ENCODE results near the gene TMEM101.
"Not testable (repeated sequence)": the region's sequence is repeated elsewhere in the genome, so short reads cannot be mapped to it uniquely, and the experiment has no call there.

TMEM101 gene

DNA sequence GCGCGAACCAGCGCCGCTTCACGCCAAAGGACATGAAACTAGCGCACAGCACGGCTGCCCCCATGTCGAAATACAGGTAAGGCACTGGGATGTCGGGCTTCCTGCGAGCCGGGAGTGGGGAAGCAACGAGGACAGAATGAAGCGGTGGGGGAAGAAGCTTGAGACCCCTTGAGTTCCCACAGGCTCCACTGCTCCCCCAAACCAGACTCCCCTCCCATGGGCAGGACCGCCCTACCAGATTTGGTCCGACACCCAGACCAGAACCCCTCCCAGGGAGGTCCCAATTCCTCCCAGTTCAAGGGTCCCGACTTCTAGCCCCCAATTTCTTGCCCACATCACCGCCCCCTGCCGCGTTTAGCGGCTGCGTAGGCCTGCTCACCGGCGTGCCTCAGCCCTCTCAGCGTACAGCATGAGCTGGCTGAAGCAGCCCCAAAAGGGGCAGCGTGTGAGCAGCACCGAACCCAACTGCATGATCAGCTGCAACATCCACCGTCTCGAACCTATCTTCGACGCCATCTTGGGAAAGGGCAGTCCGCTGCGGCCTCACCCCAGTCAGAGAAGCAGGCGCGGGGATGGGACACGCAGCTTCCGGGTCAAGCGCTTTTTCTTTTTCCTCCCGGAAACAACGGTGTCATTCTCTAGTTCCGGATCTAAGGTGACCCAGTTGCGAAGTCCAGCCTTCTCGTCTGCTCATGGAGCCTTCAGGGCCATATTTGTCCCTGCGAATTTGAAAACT, at the start of gene TMEM101:
TMEM101 (minus strand) TSS at position 527 of the 736 bp plus-strand sequence; CDS start at position 516, 11 bp downstream.
- peaks cover 17% of the 10 kb centered on the region for H3K36me3 Mint-ChIP-seq
- H3K4me1 Mint-ChIP-seq = peaks cover 29% of the 10 kb centered on the region
- H3K4me3 Mint-ChIP-seq = peak within 1 kb of the TSS; percentile 100
- peak within 1 kb of the TSS; percentile 96 for H3K27ac Mint-ChIP-seq
- no peaks in the 10 kb centered on the region for H3K27me3 Mint-ChIP-seq
- H3K9me3 Mint-ChIP-seq = no peaks in the 10 kb centered on the region
- peak; percentile 96 for ATAC-seq

DNA sequence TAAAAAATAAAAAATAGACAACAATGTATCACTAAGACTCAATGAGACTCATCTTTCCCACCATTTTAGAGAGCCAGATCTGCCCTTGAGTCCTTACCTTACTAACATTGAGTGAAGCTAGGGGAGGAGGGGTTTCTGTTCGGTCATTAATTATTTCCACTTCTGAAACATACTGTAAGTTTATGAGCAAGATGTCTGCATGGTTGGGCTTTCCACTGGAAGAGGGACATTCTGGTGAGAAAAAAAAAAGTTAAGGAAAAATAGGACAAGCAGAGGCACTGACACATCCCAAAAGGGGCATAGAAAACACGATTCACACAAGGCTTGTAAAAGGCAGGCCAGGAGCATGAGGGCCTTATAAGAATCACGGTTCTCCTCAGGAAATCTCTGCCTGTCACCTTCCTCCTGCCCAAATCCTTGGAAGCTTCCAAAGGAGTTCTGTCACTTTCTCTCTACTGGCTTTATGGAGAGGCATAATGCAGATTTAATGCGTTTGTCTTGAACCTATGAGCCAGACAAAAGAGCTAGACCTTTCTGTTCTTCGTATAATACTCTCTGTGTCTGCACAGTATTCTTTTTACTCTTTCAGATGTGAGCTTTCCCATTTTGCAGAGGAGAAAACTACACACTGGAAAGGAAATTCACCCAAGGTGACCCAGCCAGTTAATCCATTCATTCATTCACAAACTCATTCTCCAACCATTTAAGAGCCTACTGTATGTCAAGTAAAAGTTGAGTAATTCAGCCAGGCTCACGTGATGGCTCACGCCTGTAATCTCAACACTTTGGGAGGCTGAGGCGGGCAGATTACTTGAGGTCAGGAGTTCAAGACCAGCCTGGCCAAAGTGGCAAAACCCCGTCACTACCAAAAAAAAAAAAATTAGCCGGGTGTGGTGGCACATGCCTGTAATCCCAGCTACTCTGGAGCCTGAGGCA, 49.2 kb upstream of the TMEM101 start:
- Mint-ChIP-seq H3K4me1 (peaks cover 28% of the 10 kb centered on the region), H3K4me3 (no peak overlapping the region), H3K27ac (no peak overlapping the region), H3K9me3 (no peaks in the 10 kb centered on the region), H3K36me3 (peaks cover 36% of the 10 kb centered on the region), H3K27me3 (no peaks in the 10 kb centered on the region)
- ATAC-seq = no peak

DNA sequence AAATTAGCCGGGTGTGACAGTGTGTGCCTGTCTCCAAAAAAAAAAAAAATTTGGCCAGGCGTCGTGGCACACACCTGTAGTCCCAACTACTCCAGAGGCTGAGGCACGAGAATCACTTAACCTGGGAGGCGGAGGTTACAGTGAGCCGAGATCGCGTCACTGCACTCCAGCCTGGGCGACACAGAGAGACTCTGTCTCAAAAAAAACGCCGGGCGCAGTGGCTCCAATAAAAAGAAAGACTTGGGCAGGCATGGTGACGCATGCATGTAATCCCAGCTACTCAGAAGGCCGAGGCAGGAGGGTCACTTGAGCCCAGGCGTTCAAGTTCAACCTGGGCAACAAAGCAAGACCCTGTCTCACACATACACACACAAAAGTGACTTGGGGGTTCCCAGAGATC, 48.1 kb upstream of the TMEM101 start:
- ATAC-seq = no peak
- peaks cover 41% of the 10 kb centered on the region for H3K36me3 Mint-ChIP-seq
- H3K4me1 Mint-ChIP-seq = peaks cover 28% of the 10 kb centered on the region
- no peak overlapping the region for H3K4me3 Mint-ChIP-seq
- H3K27me3 Mint-ChIP-seq = no peaks in the 10 kb centered on the region
- no peaks in the 10 kb centered on the region for H3K9me3 Mint-ChIP-seq
- no peak overlapping the region for H3K27ac Mint-ChIP-seq

DNA sequence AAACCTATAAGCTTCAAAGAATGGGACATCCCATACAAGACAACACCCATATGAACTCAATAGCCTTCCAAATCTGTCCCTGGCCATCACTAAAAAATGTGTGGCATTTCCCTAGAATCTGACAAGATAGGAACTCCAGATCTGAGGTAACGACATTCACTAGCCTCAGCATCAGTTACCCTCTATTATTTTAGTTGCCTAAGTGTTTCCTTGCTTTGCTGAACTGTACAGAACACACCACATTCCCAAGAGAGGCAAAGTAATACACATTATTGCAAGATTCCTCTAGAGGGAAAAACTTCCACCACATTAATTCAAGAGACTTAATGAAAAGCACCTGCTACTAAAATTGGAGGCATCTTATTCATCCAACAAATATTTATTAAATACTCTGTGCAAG, 46.7 kb upstream of the TMEM101 start:
- peaks cover 41% of the 10 kb centered on the region for H3K36me3 Mint-ChIP-seq
- no peak overlapping the region for H3K27ac Mint-ChIP-seq
- no peak overlapping the region for H3K4me3 Mint-ChIP-seq
- H3K27me3 Mint-ChIP-seq = no peaks in the 10 kb centered on the region
- H3K4me1 Mint-ChIP-seq = peaks cover 21% of the 10 kb centered on the region
- no peak for ATAC-seq
- H3K9me3 Mint-ChIP-seq = no peaks in the 10 kb centered on the region

DNA sequence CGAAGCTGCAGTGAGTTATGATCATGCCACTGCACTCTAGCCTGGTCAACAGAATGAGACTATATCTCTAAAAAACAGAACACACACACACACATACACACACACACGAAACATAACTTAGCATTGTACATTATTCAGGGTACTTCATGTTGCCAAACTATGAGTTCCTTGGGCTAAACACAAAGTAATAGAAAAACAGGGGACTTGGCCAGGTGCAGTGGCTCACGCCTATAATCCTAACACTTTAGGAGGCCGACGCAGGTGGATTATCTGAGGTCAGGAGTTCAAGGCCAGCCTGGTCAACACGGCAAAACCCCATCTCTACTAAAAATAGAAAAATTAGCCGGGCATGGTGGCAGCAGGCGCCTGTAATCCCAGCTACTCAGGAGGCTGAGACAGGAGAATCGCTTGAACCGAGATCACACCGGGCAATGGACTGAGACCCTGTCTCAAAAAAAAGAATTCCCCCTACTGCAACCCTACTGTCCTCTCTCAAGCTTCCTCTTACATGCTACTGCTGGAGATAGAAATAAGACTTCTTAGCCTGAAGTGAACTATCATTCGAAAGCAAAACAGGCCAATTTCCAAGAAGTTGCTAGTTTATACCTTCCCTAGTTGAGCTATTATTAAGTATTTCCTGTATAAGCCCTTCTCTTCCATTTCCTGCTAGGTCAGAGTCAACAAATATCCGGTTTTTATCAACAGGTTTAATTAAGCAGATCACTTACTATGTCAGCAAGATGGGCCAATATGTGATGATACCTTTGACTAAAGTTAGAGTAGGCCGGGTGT, 44.5 kb upstream of the TMEM101 start:
- peaks cover 17% of the 10 kb centered on the region for H3K4me1 Mint-ChIP-seq
- H3K36me3 Mint-ChIP-seq = peaks cover 49% of the 10 kb centered on the region
- H3K27ac Mint-ChIP-seq = no peak overlapping the region
- no peaks in the 10 kb centered on the region for H3K9me3 Mint-ChIP-seq
- H3K4me3 Mint-ChIP-seq = no peak overlapping the region
- H3K27me3 Mint-ChIP-seq = no peaks in the 10 kb centered on the region
- ATAC-seq = no peak

DNA sequence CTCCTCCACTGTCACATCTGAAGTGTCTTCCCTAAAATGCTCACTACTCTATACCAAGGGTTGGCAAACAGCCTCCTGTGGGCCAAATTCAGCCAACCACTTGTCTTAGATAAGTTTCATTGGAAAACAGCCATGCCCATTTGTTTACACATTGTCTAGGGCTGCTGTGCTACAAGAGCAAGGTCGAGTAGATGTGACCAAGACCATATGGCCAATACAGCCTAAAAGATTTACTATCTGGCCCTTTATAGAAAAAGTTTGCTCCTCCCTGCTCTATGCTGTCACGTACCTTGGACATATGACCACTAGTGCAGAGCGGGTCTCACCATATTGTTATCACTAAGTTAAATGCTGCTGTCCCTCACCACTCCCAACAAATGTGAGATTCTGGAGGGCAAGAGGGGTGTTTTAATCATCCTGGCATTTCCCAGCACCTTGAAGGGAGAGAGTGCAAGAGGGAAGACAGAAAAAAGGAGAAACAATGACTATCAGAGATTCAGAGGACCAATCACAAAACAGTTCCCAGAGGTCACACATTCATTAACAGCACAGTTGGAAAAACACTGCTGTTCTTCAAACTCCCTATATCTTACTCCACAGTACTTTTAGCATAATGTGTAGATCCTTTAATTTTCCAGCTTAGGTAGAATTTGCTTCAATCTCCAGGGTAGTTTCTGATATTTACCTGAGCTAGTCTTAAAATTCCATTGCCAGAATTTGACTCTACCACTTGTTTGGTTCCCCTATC, 38.5 kb upstream of the TMEM101 start:
- ATAC-seq = no peak
- Mint-ChIP-seq H3K4me3 (no peak overlapping the region), H3K4me1 (peaks cover 5% of the 10 kb centered on the region), H3K27ac (no peak overlapping the region), H3K36me3 (peaks cover 42% of the 10 kb centered on the region), H3K27me3 (no peaks in the 10 kb centered on the region), H3K9me3 (no peaks in the 10 kb centered on the region)

DNA sequence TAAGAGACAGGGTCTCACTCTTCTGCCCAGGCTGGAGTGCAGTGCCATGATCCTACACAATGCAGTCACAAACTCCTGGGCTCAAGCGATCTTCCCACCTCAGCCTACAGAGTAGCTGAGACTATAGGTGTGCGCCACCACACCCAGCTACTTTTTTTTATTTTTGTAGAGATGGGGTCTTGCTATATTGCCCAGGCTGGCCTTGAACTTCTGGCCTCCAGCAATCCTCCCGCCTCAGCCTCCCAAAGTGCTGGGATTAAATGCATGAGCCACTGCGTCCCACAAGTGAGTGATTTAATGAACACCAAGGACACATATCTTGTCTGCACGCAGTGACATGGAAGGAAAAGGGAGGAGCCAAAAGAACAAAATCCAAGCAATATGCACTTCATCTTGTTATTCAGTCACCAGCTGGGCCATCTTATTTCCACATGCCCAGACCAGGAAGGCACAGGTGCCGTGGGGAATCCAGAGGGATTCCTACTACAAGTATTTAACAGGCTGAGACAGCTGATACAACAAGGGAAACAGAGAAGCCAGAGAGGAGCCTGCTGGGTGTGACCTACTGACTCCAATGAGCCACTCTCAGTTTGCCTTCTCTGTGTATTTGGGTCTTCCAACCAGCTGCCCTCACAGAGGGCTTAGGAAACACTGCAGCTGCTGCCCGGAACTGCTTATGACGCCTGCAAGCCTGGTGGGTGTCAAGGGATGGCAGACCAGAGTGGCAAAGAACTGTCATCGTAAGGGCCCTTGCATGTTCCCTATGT, 34.7 kb upstream of the TMEM101 start:
- peaks cover 50% of the 10 kb centered on the region for H3K36me3 Mint-ChIP-seq
- ATAC-seq = no peak
- no peaks in the 10 kb centered on the region for H3K4me1 Mint-ChIP-seq
- H3K27me3 Mint-ChIP-seq = no peaks in the 10 kb centered on the region
- H3K9me3 Mint-ChIP-seq = no peaks in the 10 kb centered on the region
- H3K27ac Mint-ChIP-seq = no peak overlapping the region
- no peak overlapping the region for H3K4me3 Mint-ChIP-seq

DNA sequence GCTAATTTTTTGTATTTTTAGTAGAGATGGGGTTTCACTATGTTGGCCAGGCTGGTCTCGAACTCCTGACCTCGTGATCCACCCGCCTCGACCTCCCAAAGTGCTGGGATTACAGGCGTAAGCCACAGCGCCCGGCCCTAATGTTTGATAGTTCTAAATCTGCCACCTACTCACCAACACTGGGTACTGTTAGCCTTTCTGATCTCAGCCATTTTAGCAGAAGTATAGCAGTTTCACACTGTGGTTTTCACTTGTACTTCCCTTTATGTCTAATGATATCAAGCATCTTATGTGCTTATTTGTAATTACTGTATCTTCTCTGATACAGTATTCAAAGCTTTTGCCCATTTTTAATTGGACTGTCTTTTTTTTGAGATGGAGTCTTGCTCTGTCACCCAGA, 32.1 kb upstream of the TMEM101 start:
- H3K27ac Mint-ChIP-seq, H3K27me3 Mint-ChIP-seq, H3K4me3 Mint-ChIP-seq, H3K9me3 Mint-ChIP-seq, ATAC-seq: not testable (repeated sequence)
- H3K36me3 Mint-ChIP-seq = peaks cover 35% of the 10 kb centered on the region
- H3K4me1 Mint-ChIP-seq = peaks cover 11% of the 10 kb centered on the region

DNA sequence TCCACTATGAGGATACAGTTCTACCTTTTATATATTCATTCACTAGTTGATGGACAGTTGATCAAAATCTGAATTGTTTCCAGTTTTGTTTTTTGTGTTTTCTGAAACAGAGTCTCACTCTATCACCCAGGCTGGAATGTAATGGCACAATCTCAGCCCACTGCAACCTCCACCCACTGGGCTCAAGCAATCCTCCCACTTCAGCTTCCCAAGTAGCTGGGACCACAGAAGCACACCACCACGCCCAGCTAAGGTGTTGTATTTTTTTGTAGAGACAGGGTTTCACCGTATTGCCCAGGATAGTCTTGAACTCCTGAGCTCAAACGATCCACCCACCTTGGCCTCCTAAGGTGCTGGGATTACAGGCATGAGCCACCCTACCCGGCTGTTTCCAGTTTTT, 30.7 kb upstream of the TMEM101 start:
- H3K4me3 Mint-ChIP-seq = no peak overlapping the region
- no peaks in the 10 kb centered on the region for H3K27me3 Mint-ChIP-seq
- H3K36me3 Mint-ChIP-seq = peaks cover 32% of the 10 kb centered on the region
- H3K9me3 Mint-ChIP-seq = no peaks in the 10 kb centered on the region
- H3K4me1 Mint-ChIP-seq = peaks cover 20% of the 10 kb centered on the region
- no peak overlapping the region for H3K27ac Mint-ChIP-seq
- ATAC-seq = no peak

DNA sequence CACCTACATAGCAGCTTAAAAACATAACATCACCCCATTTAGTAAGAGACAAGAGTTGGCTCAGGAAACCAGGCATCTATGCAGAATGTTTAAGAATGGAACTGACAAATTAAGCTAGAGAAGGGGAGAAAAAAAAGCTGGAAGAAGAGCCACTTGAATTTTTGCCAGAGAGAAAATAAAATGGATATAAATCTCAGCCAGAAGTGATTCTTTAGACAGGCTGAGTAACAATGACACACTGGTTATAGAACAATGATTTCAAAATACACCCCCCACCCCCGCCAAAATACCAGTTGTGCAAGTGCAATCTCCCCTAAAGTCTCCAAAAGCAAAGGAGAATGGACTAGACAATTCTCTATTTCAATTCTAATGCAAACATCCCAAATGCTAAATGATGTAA, 29.3 kb upstream of the TMEM101 start:
- Mint-ChIP-seq H3K4me1 (peaks cover 20% of the 10 kb centered on the region), H3K27me3 (no peaks in the 10 kb centered on the region), H3K4me3 (no peak overlapping the region), H3K36me3 (peaks cover 27% of the 10 kb centered on the region), H3K9me3 (no peaks in the 10 kb centered on the region), H3K27ac (no peak overlapping the region)
- no peak for ATAC-seq

DNA sequence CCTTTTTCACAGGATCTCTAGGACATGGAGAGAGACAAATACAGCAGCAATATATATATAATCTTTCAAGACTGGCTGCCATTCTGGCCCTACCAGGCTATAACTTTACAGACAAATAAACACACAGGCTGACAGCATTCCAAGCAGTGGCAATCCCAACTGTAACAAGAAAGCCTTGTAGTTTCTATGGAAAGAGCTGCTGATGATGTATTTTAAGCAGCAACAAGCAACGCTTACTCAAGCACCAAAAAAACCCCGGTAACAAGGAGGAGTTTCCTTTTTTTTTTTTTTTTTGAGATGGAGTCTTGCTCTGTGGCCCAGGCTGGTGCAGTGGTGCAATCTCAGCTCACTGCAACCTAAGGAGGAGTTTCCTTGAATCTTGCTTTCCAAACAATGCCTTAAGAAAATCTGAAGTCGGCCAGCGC, 28.5 kb upstream of the TMEM101 start:
- Mint-ChIP-seq H3K36me3 (peaks cover 24% of the 10 kb centered on the region), H3K4me1 (peaks cover 20% of the 10 kb centered on the region), H3K4me3 (no peak overlapping the region), H3K9me3 (no peaks in the 10 kb centered on the region), H3K27me3 (no peaks in the 10 kb centered on the region), H3K27ac (no peak overlapping the region)
- no peak for ATAC-seq

DNA sequence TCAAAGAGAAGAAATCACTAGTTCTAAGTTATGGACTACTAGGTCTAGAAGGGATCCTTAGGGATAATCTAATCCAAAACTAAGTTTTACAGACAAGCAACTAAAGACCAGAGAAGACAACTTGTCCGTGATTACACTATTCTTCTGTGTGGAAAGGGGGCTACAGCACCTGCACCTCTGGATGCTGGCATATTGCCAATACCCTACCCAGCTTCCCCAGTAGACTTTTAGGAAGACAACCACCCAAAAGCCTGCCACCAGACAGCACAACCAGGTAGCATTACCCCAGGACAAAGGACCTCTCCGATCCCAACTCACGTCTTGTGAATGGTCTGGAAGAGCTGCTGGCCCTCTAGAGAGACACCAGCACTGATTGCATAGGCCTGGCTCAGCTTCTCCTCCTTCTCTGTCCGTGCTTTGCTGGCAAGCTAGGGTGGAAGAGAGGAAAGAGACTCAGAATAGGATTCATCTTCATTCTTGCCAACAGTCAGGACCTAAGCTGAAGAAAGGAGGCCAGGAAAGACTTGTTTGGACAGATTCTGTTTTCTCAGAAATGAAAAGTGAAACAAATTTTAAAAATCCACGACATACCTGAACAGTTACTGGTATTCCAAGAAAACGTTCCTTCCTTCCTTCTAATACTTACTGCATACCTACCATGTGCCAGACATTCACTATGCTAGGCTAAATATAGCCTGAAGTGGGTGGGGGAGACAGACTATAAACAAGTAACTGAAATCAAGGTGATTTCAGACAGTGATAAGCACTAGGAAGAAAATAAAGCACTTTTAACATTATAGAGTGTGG, 25.3 kb upstream of the TMEM101 start:
- no peak for ATAC-seq
- no peak overlapping the region for H3K4me3 Mint-ChIP-seq
- H3K9me3 Mint-ChIP-seq = no peaks in the 10 kb centered on the region
- no peak overlapping the region for H3K27ac Mint-ChIP-seq
- no peaks in the 10 kb centered on the region for H3K27me3 Mint-ChIP-seq
- peaks cover 20% of the 10 kb centered on the region for H3K4me1 Mint-ChIP-seq
- peaks cover 26% of the 10 kb centered on the region for H3K36me3 Mint-ChIP-seq

DNA sequence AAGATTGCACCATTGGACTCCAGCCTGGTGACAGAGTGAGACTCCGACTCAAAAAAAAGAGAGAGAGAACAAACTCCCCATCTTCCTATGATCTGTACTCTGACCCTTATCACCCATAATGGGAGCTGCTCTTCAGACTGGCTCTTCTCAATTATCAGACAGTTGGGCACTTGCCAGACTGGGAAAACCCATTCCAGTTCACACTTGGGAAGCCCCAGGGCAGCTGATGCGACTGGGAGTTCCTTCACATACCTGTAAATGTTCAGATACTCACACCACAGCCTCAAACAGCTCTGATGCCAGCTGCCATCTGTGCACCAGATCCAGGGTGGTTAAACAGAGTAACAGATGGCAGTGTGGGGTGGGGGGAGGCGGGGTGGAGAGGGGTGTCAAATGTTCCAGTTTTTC, 23.8 kb upstream of the TMEM101 start:
- H3K27me3 Mint-ChIP-seq = no peaks in the 10 kb centered on the region
- no peak overlapping the region for H3K4me3 Mint-ChIP-seq
- no peak for ATAC-seq
- H3K4me1 Mint-ChIP-seq = peaks cover 19% of the 10 kb centered on the region
- H3K36me3 Mint-ChIP-seq = peaks cover 36% of the 10 kb centered on the region
- no peaks in the 10 kb centered on the region for H3K9me3 Mint-ChIP-seq
- no peak overlapping the region for H3K27ac Mint-ChIP-seq
